GM12801 (cell line): ENCODE results near the gene GRID2.

Experiments
- TF ChIP-seq, protein P1 (sequence below): IDR thresholded peaks from one replicate; pipeline ENCODE4 v1.5.1; 2011; ENCODE audit warnings: control low read depth; ENCODE audit not compliant: insufficient read length; ENCODE audit errors: extremely low read depth

GRID2 gene

DNA sequence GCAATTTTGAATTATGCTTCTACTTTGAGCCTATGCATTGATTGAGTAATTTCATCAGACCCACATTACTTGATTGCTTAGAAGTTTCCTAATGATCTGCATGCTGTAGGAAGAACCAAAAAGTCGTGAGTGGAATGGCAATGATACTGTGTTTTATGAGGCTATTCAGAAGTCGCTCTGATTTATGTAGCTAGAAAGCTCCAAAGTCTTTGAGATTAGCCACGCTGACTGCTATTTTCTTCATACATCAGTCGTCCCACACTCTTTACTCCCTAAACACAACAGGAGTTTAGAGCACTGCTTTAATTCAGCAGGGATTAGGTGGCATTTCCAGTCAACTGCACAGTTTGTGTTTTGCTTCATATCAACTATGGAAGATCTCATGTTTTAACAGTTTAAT is 4.1 kb downstream of the GRID2 start:
- TF ChIP-seq, protein P1, sequence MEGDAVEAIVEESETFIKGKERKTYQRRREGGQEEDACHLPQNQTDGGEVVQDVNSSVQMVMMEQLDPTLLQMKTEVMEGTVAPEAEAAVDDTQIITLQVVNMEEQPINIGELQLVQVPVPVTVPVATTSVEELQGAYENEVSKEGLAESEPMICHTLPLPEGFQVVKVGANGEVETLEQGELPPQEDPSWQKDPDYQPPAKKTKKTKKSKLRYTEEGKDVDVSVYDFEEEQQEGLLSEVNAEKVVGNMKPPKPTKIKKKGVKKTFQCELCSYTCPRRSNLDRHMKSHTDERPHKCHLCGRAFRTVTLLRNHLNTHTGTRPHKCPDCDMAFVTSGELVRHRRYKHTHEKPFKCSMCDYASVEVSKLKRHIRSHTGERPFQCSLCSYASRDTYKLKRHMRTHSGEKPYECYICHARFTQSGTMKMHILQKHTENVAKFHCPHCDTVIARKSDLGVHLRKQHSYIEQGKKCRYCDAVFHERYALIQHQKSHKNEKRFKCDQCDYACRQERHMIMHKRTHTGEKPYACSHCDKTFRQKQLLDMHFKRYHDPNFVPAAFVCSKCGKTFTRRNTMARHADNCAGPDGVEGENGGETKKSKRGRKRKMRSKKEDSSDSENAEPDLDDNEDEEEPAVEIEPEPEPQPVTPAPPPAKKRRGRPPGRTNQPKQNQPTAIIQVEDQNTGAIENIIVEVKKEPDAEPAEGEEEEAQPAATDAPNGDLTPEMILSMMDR, result no peak

DNA sequence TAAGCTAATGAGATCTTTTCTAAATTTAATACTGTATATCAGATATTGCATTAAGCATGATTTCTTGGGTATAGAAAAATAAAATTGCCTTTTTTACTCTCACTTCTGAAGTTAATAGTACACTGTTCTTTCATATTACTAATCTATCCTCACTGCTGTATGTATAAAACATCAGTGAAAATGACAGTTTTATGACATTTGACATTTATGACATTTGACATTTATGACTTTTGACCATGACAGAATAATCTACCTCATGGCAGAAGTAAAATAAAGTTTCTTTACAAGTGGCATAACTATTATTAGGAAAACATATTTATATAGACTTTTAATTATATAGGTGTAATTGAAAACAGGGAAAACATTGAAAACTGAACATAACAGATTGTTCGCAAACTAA is 13.3 kb downstream of the GRID2 start:
- TF ChIP-seq, protein P1, result no peak

DNA sequence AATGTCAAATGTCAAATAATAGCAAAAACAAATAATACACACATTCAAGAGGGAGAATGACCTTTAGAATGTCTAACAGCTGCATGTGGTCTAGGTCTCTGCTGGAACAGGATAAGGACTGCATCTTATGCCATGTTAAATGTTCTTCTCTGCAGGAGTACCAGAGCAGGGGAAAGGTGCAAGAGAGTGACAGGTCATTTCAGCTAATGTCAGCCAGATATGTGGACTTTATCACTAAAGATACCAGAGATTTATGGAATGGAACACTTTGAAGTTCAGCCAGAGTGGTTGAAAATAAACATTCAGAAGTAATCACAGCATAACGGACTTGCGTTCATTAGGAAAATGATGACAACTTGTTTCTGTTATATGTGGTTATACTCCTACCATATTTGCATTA is 24.3 kb downstream of the GRID2 start:
- TF ChIP-seq, protein P1, result no peak

DNA sequence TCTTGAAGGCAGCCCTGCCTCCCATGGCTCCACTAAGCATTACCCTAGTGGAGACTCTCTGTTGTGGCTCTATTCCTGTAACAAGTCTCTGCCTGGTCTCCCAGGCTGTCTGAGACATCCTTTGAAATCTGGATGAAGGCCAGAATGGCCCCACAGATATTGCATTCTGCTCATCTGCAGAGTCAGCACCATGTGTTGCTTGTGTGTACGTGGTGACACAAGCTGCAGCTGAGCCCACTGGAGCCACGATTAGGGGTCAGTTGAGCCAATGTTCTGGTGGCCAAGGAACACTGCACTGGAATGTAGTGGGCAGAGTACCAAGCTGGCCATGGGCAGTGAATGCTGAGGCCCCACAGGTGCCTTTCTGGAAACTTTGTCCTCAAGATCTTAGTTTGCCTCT is 29.2 kb downstream of the GRID2 start:
- TF ChIP-seq, protein P1, result no peak

DNA sequence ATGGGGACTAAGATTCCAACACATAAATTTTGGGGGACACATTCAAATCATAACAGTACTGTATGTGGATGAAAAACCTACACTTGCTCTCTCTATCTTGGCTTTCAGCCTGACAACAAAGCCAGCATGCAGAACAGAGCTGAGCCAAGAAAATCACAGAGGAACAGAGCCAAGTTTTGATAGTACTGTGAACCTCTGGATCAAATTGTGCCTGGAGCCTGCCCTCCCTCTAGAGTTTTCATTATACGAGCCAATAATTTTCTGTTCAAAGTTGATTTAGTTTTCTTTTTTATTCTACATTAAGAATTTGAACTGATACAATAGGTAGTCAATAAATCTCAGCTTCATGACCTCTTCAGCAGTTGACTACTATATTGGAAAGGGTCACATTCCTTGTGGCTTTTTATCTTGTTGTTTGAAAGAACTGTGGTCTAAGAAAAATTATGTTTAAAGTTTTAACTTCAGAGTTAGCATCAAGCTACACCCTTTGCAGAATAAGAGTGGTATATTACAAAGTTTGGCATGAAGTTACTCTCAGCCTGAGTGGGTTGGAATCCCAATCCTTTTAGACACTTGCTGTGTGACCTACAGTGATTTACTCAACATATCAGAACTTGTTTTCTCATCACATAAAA is 31.1 kb downstream of the GRID2 start:
- TF ChIP-seq, protein P1, result no peak

DNA sequence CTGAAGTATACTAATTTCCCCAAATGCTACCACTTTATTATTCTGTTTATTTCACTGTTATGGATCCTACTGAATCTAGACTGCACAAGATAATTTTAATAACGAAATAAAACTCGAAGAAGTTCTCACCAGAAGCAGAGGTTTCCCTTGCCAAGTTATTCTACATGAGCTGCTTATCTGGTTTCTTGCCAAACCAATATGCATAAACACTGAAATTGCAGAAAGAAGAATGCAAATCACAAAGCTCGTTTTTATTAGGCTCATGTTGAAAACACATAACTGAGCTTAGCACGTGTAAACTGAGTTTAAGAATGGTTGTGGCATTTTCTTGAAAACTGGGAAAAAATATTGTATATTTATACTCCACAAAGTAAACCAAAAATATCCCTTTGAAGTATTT is 35.9 kb downstream of the GRID2 start:
- TF ChIP-seq, protein P1, result no peak

DNA sequence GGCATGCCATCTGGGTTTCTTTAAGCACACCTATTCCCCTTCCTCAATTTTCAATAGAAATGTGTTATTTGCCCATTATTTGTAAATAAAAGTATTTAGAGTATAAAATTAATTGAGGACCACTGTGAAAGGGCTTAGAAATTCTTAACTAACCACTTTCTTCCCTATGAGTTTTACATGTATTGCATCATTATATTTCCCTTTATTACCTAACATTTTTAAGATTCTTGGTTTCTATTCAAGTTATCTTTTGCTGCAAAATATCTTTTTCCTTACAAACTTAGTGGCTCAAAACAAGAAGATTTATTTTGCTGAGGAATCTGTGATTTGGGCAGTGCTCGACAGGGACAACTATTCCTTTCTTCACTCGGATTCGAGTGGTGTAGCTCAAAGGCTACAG is 40.5 kb downstream of the GRID2 start:
- TF ChIP-seq, protein P1, result no peak
